Endothelial cell of umbilical vein (primary cell): ENCODE data around the gene MAP1B. TPM values are rescaled to one million over a fixed set of nuclear protein-coding genes. Genes with fewer than 3 reads are reported as not detected.
A peak's percentile ranks its signal among the peaks of the same experiment; 100 is the strongest.

ENCODE experiments used
- BruUV-seq: library from RNA; stranded (reverse); fragments of 400-500 nt; replicated peaks from 2 replicates; lab custom pipeline; 2021; lab: Mats Ljungman, UMichigan
- CTCF ChIA-PET: fragments of 300-600, 350-600 bp; sonication (Branson Sonifier 250); formaldehyde crosslinking; loops from one replicate; lab custom pipeline; 2021; ENCODE audit warnings: antibody characterized with exemption, inconsistent platforms; lab: Charles Lee
- POLR2A ChIA-PET: fragments of 300-600, 350-600 bp; sonication (Branson Sonifier 250); formaldehyde crosslinking; loops from one replicate; lab custom pipeline; 2021; ENCODE audit warnings: antibody characterized with exemption, inconsistent platforms; lab: Charles Lee
- DNase-seq: peaks from one replicate; pipeline ENCODE4 v3.0.0-alpha.2; 2011; ENCODE audit warnings: low read depth, low spot score
- FAIRE-seq: peaks from 2 replicates; lab custom pipeline; 2011; peaks lifted over from hg19 to GRCh38; lab: Jason Lieb, UNC
- H2AFZ ChIP-seq: 2 replicates; pipeline ENCODE4 v1.6.0; 2012; ENCODE audit warnings: low read depth, low read length, control low read depth, inconsistent platforms
- H3K27ac ChIP-seq: 2 replicates; pipeline ENCODE4 v1.5.1; 2011; ENCODE audit warnings: low read depth, mild to moderate bottlenecking, control low read depth, low read length, moderate library complexity; ENCODE audit not compliant: insufficient read depth
- H3K27me3 ChIP-seq, 2 experiments: 2 replicates each; pipeline versions ENCODE4 v1.6.0 to v1.6.1; 2011; ENCODE audit warnings: low read length in 2 of 2, mixed read lengths in 1 of 2; ENCODE audit not compliant: control insufficient read depth in 2 of 2, insufficient read depth in 2 of 2
- H3K36me3 ChIP-seq, 2 experiments: 2 replicates in 1 of 2; 3 replicates in 1 of 2; pipeline ENCODE4 v1.5.1; 2011; ENCODE audit warnings: low read length in 2 of 2, mild to moderate bottlenecking in 1 of 2, moderate library complexity in 1 of 2; ENCODE audit not compliant: control insufficient read depth in 2 of 2, insufficient read depth in 2 of 2; ENCODE audit errors: extremely low read depth in 1 of 2
- H3K4me1 ChIP-seq: 3 replicates; pipeline ENCODE4 v1.5.1; 2011; ENCODE audit warnings: mild to moderate bottlenecking, low read length; ENCODE audit not compliant: control insufficient read depth, insufficient read depth; ENCODE audit errors: extremely low read depth
- H3K4me2 ChIP-seq: 2 replicates; pipeline ENCODE4 v1.6.1; 2011; ENCODE audit warnings: low read length, control low read depth, mixed read lengths; ENCODE audit not compliant: insufficient read depth
- H3K4me3 ChIP-seq, 3 experiments: fragments of 200-600 bp in 1 of 3; sonication (generic), shearing (Covaris generic) in 1 of 3; replicated peaks in 1 of 3; 2 replicates each; pipeline ENCODE4 v1.5.1; 2011 to 2016; ENCODE audit warnings: control low read depth in 3 of 3, low read length in 3 of 3, mild to moderate bottlenecking in 2 of 3, inconsistent platforms in 1 of 3, low read depth in 1 of 3, moderate library complexity in 1 of 3; ENCODE audit not compliant: insufficient read depth in 1 of 3
- H3K79me2 ChIP-seq: 2 replicates; pipeline ENCODE4 v1.6.0; 2012; ENCODE audit warnings: low read length, inconsistent platforms; ENCODE audit not compliant: control insufficient read depth, insufficient read depth
- H3K9ac ChIP-seq: replicated peaks from 2 replicates; pipeline ENCODE3; 2011; ENCODE audit warnings: low read length, control low read depth; ENCODE audit not compliant: insufficient read depth; ENCODE audit errors: extremely low read depth
- H3K9me1 ChIP-seq: replicated peaks from 3 replicates; pipeline ENCODE4 v1.6.0; 2011; ENCODE audit warnings: mild to moderate bottlenecking, low read length; ENCODE audit not compliant: control insufficient read depth, insufficient read depth; ENCODE audit errors: extremely low read depth
- H3K9me3 ChIP-seq: replicated peaks from 2 replicates; pipeline ENCODE4 v1.5.1; 2012; ENCODE audit warnings: low read length, inconsistent platforms; ENCODE audit not compliant: control insufficient read depth, insufficient read depth
- H4K20me1 ChIP-seq: replicated peaks from 2 replicates; pipeline ENCODE3; 2011; ENCODE audit warnings: mild to moderate bottlenecking, low read length; ENCODE audit not compliant: control insufficient read depth, insufficient read depth; ENCODE audit errors: extremely low read depth
- CTCF ChIP-seq, 2 donors: IDR thresholded peaks; 1 replicate in 1 of 2; 2 replicates in 1 of 2; pipeline ENCODE4 v1.5.1; 2011; ENCODE audit warnings: low read length in 2 of 2, mild to moderate bottlenecking in 2 of 2, moderate library complexity in 2 of 2, control low read depth in 1 of 2, inconsistent platforms in 1 of 2, low read depth in 1 of 2; ENCODE audit not compliant: insufficient read depth in 1 of 2; ENCODE audit errors: extremely low read depth in 1 of 2
- EZH2 ChIP-seq: IDR thresholded peaks from 2 replicates; pipeline ENCODE4 v1.6.1; 2012; ENCODE audit warnings: borderline replicate concordance, low read depth, mild to moderate bottlenecking, moderate library complexity, low read length, inconsistent platforms; ENCODE audit not compliant: severe bottlenecking
- FOS ChIP-seq: IDR thresholded peaks from 2 replicates; pipeline ENCODE4 v1.6.1; 2011; ENCODE audit warnings: mild to moderate bottlenecking, low read length, moderate library complexity, borderline replicate concordance; ENCODE audit not compliant: insufficient read depth
- GATA2 ChIP-seq: IDR thresholded peaks from 2 replicates; pipeline ENCODE4 v1.7.0; 2011; ENCODE audit warnings: low read depth, mild to moderate bottlenecking, moderate library complexity, mixed read lengths, low read length; ENCODE audit not compliant: insufficient read length, insufficient read depth
- JUN ChIP-seq: IDR thresholded peaks from 2 replicates; pipeline ENCODE4 v1.6.1; 2011; ENCODE audit warnings: borderline replicate concordance, low read depth; ENCODE audit not compliant: insufficient read length, insufficient read depth
- MAX ChIP-seq: IDR thresholded peaks from 2 replicates; pipeline ENCODE4 v1.6.1; 2011; ENCODE audit not compliant: insufficient read depth, insufficient read length
- MYC ChIP-seq: IDR thresholded peaks from one replicate; pipeline ENCODE4 v1.6.1; 2011; ENCODE audit warnings: mild to moderate bottlenecking, low read depth, low read length
- POLR2A ChIP-seq: IDR thresholded peaks from 2 replicates; pipeline ENCODE4 v1.6.1; 2012; ENCODE audit warnings: low read depth, mild to moderate bottlenecking, control low read depth, low read length
- POLR2AphosphoS5 ChIP-seq: IDR thresholded peaks from 2 replicates; pipeline ENCODE4 v1.6.1; 2012; ENCODE audit warnings: low read depth, mild to moderate bottlenecking, control low read depth, low read length, moderate library complexity; ENCODE audit not compliant: insufficient read depth
- dilution Hi-C: fragments of 300-500 bp; cut with MboI; formaldehyde crosslinking; loops from one replicate; pipeline ENCODE4 v1.15.0; 2019; ENCODE audit warnings: low sequenced_read_pairs; ENCODE audit not compliant: extremely low pct_ligation_motif_present
- intact Hi-C: fragments of 100-400 bp; cut with micrococcal nuclease; formaldehyde crosslinking; loops from one replicate; pipeline ENCODE4 v1.10.0; 2022
- polyA plus RNA-seq, 4 experiments: library from polyadenylated mRNA; depleted of rRNA in 3 of 4; stranded (reverse) in 3 of 4; unstranded in 1 of 4; fragments of >200 nt; gene quantifications; 2 replicates each; pipeline versions ENCODE4 v1.2.1 to v1.2.3, GENCODE V29; 2011 to 2012; ENCODE audit warnings: missing spikeins in 1 of 4
- total RNA-seq: library from RNA; stranded (reverse); gene quantifications from 2 replicates; pipeline ENCODE4 v1.2.3, GENCODE V29; 2021

The MAP1B gene
- total and polyA plus RNA-seq, 2 donors (not counting 3 experiments of a cell fraction or from before 2014, with no cell fraction given) = 55.9 to 263 TPM

- Histone ChIP-seq H3K4me1 (peaks cover 48% of the 10 kb centered on the region), H3K9me1 (no peaks in the 10 kb centered on the region), H3K4me3 (no peak overlapping the region), H3K79me2 (peaks cover 99% of the 10 kb centered on the region), H3K36me3 (peaks cover 16 to 35% of the 10 kb centered on the region in 2 experiments), H3K9me3 (no peaks in the 10 kb centered on the region), H2AFZ (no peak overlapping the region), H3K9ac (no peak overlapping the region), H3K27ac (peak overlapping the region; percentile 15), H4K20me1 (peaks cover 4% of the 10 kb centered on the region), H3K4me2 (peak overlapping the region; percentile 9), H3K27me3 (no peaks in the 10 kb centered on the region)
- intact Hi-C loops = loop anchor here (2.0 kb wide), 1 partner anchor 18 kb away; no protein-coding TSS in a partner anchor
- ChIA-PET CTCF (interaction anchor here (0.8 to 1.5 kb wide), 5 partner anchors 10 to 193 kb away, joined by 3 to 4 read pairs (median 4); no protein-coding TSS in a partner anchor), POLR2A (no interaction called here)
- dilution Hi-C loops = no loop called here
- no peak for DNase-seq
- TF ChIP-seq MYC (no peak), EZH2 (no peak), FOS (no peak), MAX (no peak), POLR2AphosphoS5 (no peak)
- no TSS peak for BruUV-seq
- no peak for FAIRE-seq
Observed at GRCh38 chr5:72115296-72115695, 8.0 kb downstream of the MAP1B start.

- no peak overlapping the region for H2AFZ ChIP-seq
- no peaks in the 10 kb centered on the region for H3K27me3 ChIP-seq
- CTCF ChIA-PET = no interaction called here
- H3K36me3 ChIP-seq = peaks cover 22 to 34% of the 10 kb centered on the region in 2 experiments
- peaks cover 98% of the 10 kb centered on the region for H3K79me2 ChIP-seq
- intact Hi-C loops = no loop called here
- no peak for TF ChIP-seq CTCF (IDR thresholded peaks at IDR 0.05; ENCODE audit: extremely low read depth in 1 of 2, insufficient read depth in 1 of 2, low read depth in 1 of 2, low read length in 2 of 2)
- no peak for TF ChIP-seq EZH2
- no peak for TF ChIP-seq GATA2
- no peak for TF ChIP-seq POLR2AphosphoS5
- no peak for TF ChIP-seq POLR2A
- TF ChIP-seq MAX = no peak
- TF ChIP-seq JUN = no peak
- TF ChIP-seq MYC = no peak
- no peak for TF ChIP-seq FOS
- no peak overlapping the region for H3K4me2 ChIP-seq
- H3K9ac ChIP-seq = no peak overlapping the region
- peaks cover 4% of the 10 kb centered on the region for H4K20me1 ChIP-seq
- no peak overlapping the region for H3K27ac ChIP-seq
- no peak overlapping the region for H3K4me3 ChIP-seq
- POLR2A ChIA-PET = no interaction called here
- no peak for DNase-seq
- no TSS peak for BruUV-seq
- H3K9me1 ChIP-seq = no peaks in the 10 kb centered on the region
- no peaks in the 10 kb centered on the region for H3K9me3 ChIP-seq
- dilution Hi-C loops = no loop called here
- H3K4me1 ChIP-seq = peaks cover 32% of the 10 kb centered on the region
- FAIRE-seq = no peak
Observed at GRCh38 chr5:72117307-72117706, 10.0 kb downstream of the MAP1B start.
